Measurements from ENCODE around the gene TESMIN. TPM values are rescaled to one million over a fixed set of nuclear protein-coding genes. Genes with fewer than 3 reads are reported as not detected.

TESMIN gene
- total RNA-seq, 1 experiment from 2014 or later: 45.2 TPM

DNA sequence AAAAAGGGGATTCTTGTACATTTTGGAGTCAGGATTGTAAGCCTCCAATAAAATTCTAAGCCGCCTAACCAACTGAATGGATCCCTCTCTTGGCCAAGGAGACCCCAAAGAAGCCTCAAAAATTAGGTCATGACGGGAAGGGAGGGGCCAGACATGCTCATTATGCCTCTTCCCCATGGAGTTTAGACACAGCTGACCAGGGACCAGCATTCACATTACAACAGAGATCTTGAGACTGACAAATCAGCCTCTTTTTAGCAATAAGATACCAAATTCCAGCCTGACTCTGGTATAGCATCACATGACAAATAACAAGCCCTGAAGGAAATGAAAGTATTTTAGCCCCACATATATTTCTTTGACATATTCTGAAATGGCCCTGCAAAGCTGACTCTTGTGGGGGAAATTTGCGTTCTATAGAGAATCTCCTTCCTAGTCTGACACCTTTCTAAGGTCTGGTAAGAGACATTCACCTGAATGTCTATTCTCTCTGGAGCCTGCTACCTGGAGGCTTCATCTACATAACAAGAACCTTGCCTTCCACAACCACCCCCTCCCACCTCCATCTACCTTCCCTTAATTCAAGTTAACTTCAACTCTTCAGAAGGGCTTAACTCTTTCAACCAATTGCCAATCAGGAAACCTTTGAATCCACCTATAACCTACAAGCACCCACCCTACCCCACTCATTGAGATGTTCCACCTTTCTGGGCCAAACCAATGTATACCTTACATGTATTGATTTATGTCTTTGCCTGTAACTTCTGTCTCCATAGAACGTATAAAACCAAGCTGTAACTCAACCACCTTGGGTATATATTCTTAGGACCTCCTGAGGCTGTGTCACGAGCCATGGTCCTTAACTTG, 56.7 kb downstream of the TESMIN start:
- Histone ChIP-seq H3K23me2 (ENCODE audit: insufficient read length, low read depth, low read length, poor library complexity, severe bottlenecking) (no peaks in the 10 kb centered on the region), H3K14ac (ENCODE audit: insufficient read depth, low read length) (no peak overlapping the region), H3K27ac (ENCODE audit: insufficient read length, low read depth, low read length) (no peak overlapping the region), H3K79me1 (ENCODE audit: insufficient read depth, low read depth, low read length, poor library complexity, severe bottlenecking) (no peaks in the 10 kb centered on the region), H3K9ac (ENCODE audit: extremely low read depth, insufficient read length, low read length) (no peak overlapping the region), H2BK5ac (ENCODE audit: insufficient read length, low read length) (no peak overlapping the region), H2BK20ac (ENCODE audit: low read depth, low read length, poor library complexity, severe bottlenecking) (no peak overlapping the region), H3K56ac (ENCODE audit: insufficient read length, low read depth, low read length) (no peak overlapping the region), H2AFZ (ENCODE audit: low read length) (no peak overlapping the region), H4K20me1 (ENCODE audit: control insufficient read depth, insufficient read depth, insufficient read length) (no peaks in the 10 kb centered on the region), H3K18ac (ENCODE audit: insufficient read length, low read depth, low read length) (no peak overlapping the region), H3K27me3 (ENCODE audit: insufficient read depth, low read length) (no peaks in the 10 kb centered on the region), H2AK5ac (ENCODE audit: insufficient read length, low read length) (no peak overlapping the region), H3K79me2 (ENCODE audit: insufficient read depth, low read length) (no peaks in the 10 kb centered on the region), H3K4me1 (ENCODE audit: insufficient read depth, low read length) (peaks cover 2% of the 10 kb centered on the region; the same call in 1 of the 2 replicates), H2BK120ac (ENCODE audit: low read depth, low read length, poor library complexity, severe bottlenecking) (no peak overlapping the region), H4K5ac (ENCODE audit: insufficient read length, low read depth, low read length) (no peak overlapping the region), H3T11ph (ENCODE audit: low read length) (no peak overlapping the region), H2BK12ac (ENCODE audit: insufficient read length, low read depth, low read length) (no peak overlapping the region), H3K23ac (ENCODE audit: insufficient read length, low read depth, low read length) (no peak overlapping the region), H3K4me2 (ENCODE audit: insufficient read depth, insufficient read length, low read length) (no peak overlapping the region), H4K8ac (replicated peaks; ENCODE audit: insufficient read length, low read depth, low read length) (no peak overlapping the region), H4K91ac (ENCODE audit: insufficient read length, low read depth, low read length) (no peak overlapping the region), H2BK15ac (ENCODE audit: low read depth, low read length) (no peak overlapping the region), H3K9me3 (ENCODE audit: control insufficient read depth, low read depth, low read length) (no peaks in the 10 kb centered on the region), H3K4ac (ENCODE audit: low read depth, low read length) (no peak overlapping the region)
- peaks cover 7 to 25% (median 15%) of the 10 kb centered on the region in 3 experiments for H3K36me3 Mint-ChIP-seq (ENCODE audit: insufficient read depth in 1 of 3, low read depth in 3 of 3)
- TF ChIP-seq, protein P1, sequence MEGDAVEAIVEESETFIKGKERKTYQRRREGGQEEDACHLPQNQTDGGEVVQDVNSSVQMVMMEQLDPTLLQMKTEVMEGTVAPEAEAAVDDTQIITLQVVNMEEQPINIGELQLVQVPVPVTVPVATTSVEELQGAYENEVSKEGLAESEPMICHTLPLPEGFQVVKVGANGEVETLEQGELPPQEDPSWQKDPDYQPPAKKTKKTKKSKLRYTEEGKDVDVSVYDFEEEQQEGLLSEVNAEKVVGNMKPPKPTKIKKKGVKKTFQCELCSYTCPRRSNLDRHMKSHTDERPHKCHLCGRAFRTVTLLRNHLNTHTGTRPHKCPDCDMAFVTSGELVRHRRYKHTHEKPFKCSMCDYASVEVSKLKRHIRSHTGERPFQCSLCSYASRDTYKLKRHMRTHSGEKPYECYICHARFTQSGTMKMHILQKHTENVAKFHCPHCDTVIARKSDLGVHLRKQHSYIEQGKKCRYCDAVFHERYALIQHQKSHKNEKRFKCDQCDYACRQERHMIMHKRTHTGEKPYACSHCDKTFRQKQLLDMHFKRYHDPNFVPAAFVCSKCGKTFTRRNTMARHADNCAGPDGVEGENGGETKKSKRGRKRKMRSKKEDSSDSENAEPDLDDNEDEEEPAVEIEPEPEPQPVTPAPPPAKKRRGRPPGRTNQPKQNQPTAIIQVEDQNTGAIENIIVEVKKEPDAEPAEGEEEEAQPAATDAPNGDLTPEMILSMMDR (conservative IDR thresholded peaks at IDR 0.05): no peak
- no CpG with 5 or more reads among the region's 5 CpGs for WGBS (ENCODE audit: extremely low coverage, insufficient read length, low lambda C conversion rate)
- peak overlapping the region; percentile 13 to 53; a peak in 3 of 5 replicates for H3K4me3 Mint-ChIP-seq
- H3K4me1 Mint-ChIP-seq: peaks cover 48 to 59% of the 10 kb centered on the region in 2 experiments
- peak overlapping the region; percentile 53 to 98 (median 63); a peak in 6 of 7 replicates for H3K27ac Mint-ChIP-seq
- H3K27me3 Mint-ChIP-seq (ENCODE audit: low read depth): no peaks in the 10 kb centered on the region; the same call in 1 of the 2 replicates
- DNase-seq: no peak
- H3K9me3 Mint-ChIP-seq: peaks cover 14 to 19% of the 10 kb centered on the region in 2 experiments
